ENCODE results near the gene PRKG2. TPM values are rescaled to one million over a fixed set of nuclear protein-coding genes. Genes with fewer than 3 reads are reported as not detected.
"Not testable (repeated sequence)": the region's sequence is repeated elsewhere in the genome, so short reads cannot be mapped to it uniquely, and the experiment has no call there.

Gene PRKG2
- total RNA-seq, 1 experiment from 2014 or later = 1.9 TPM

GRCh38 chr4:81162752-81163458, 52.1 kb downstream of the PRKG2 start:
- H3K4me2 ChIP-seq (ENCODE audit: insufficient read depth, insufficient read length, low read length) = no peak overlapping the region
- H4K8ac ChIP-seq (replicated peaks; ENCODE audit: insufficient read length, low read depth, low read length) = no peak overlapping the region
- Mint-ChIP-seq H3K4me1 (peaks cover 5 to 7% of the 10 kb centered on the region in 2 experiments), H3K36me3 (ENCODE audit: insufficient read depth in 1 of 3, low read depth in 3 of 3) (peaks cover 0 to 4% (median 0%) of the 10 kb centered on the region in 3 experiments; a peak in 1 of 7 replicates), H3K4me3 (no peak overlapping the region), H3K9me3 (peaks cover 6% of the 10 kb centered on the region in 2 experiments; a peak in 4 of 5 replicates), H3K27me3 (ENCODE audit: low read depth) (no peaks in the 10 kb centered on the region; the same call in 1 of the 2 replicates), H3K27ac (no peak overlapping the region)
- no peak for DNase-seq
- H3K14ac ChIP-seq (ENCODE audit: insufficient read depth, low read length) = no peak overlapping the region
- no peak overlapping the region for H3K18ac ChIP-seq (ENCODE audit: insufficient read length, low read depth, low read length)
- no peak overlapping the region for H3K23ac ChIP-seq (ENCODE audit: insufficient read length, low read depth, low read length)
- no peak overlapping the region for H2BK120ac ChIP-seq (ENCODE audit: low read depth, low read length, poor library complexity, severe bottlenecking)
- H3K9ac ChIP-seq (ENCODE audit: extremely low read depth, insufficient read length, low read length) = no peak overlapping the region
- no peaks in the 10 kb centered on the region for H3K9me3 ChIP-seq (ENCODE audit: control insufficient read depth, low read depth, low read length)
- H3K56ac ChIP-seq (ENCODE audit: insufficient read length, low read depth, low read length) = no peak overlapping the region
- no peak overlapping the region for H3T11ph ChIP-seq (ENCODE audit: low read length)
- H3K79me2 ChIP-seq (ENCODE audit: insufficient read depth, low read length) = no peaks in the 10 kb centered on the region
- no peak overlapping the region for H4K5ac ChIP-seq (ENCODE audit: insufficient read length, low read depth, low read length)
- H2BK15ac ChIP-seq (ENCODE audit: low read depth, low read length) = no peak overlapping the region
- H3K23me2 ChIP-seq (ENCODE audit: insufficient read length, low read depth, low read length, poor library complexity, severe bottlenecking) = no peaks in the 10 kb centered on the region
- H3K4me1 ChIP-seq (ENCODE audit: insufficient read depth, low read length) = no peaks in the 10 kb centered on the region
- H3K4ac ChIP-seq (ENCODE audit: low read depth, low read length) = no peak overlapping the region
- no peak for TF ChIP-seq CTCF (conservative IDR thresholded peaks at IDR 0.05)
- H3K27me3 ChIP-seq (ENCODE audit: insufficient read depth, low read length) = no peaks in the 10 kb centered on the region
- no peaks in the 10 kb centered on the region for H3K79me1 ChIP-seq (ENCODE audit: insufficient read depth, low read depth, low read length, poor library complexity, severe bottlenecking)
- H2BK20ac ChIP-seq (ENCODE audit: low read depth, low read length, poor library complexity, severe bottlenecking) = no peak overlapping the region
- H3K27ac ChIP-seq (ENCODE audit: insufficient read length, low read depth, low read length) = no peak overlapping the region
- no peak overlapping the region for H4K91ac ChIP-seq (ENCODE audit: insufficient read length, low read depth, low read length)
- H2BK12ac ChIP-seq (ENCODE audit: insufficient read length, low read depth, low read length) = no peak overlapping the region
- no peak overlapping the region for H2AK5ac ChIP-seq (ENCODE audit: insufficient read length, low read length)
- H4K20me1 ChIP-seq (ENCODE audit: control insufficient read depth, insufficient read depth, insufficient read length) = no peaks in the 10 kb centered on the region
- no peak overlapping the region for H2AFZ ChIP-seq (ENCODE audit: low read length)
- whole genome bisulfite sequencing (ENCODE audit: extremely low coverage, insufficient read length, low lambda C conversion rate) = no CpG with 5 or more reads among the region's 4 CpGs
- no peak overlapping the region for H2BK5ac ChIP-seq (ENCODE audit: insufficient read length, low read length)

GRCh38 chr4:81153714-81154323, 61.2 kb downstream of the PRKG2 start:
- Histone ChIP-seq H2BK120ac (ENCODE audit: low read depth, low read length, poor library complexity, severe bottlenecking) (peak overlapping the region; percentile 61), H3T11ph (ENCODE audit: low read length) (peak overlapping the region; percentile 36), H3K9ac (ENCODE audit: extremely low read depth, insufficient read length, low read length) (peak overlapping the region; percentile 66), H3K4me2 (ENCODE audit: insufficient read depth, insufficient read length, low read length) (peak overlapping the region; percentile 37), H3K18ac (ENCODE audit: insufficient read length, low read depth, low read length) (peak overlapping the region; percentile 93), H4K5ac (ENCODE audit: insufficient read length, low read depth, low read length) (peak overlapping the region; percentile 96), H2AFZ (ENCODE audit: low read length) (peak overlapping the region; percentile 56), H3K14ac (ENCODE audit: insufficient read depth, low read length) (peak overlapping the region; percentile 82)
- H3K23ac ChIP-seq (ENCODE audit: insufficient read length, low read depth, low read length); H3K27me3 Mint-ChIP-seq (ENCODE audit: low read depth); H3K79me1 ChIP-seq (ENCODE audit: insufficient read depth, low read depth, low read length, poor library complexity, severe bottlenecking); H3K4me1 Mint-ChIP-seq; H3K4ac ChIP-seq (ENCODE audit: low read depth, low read length); H3K9me3 ChIP-seq (ENCODE audit: control insufficient read depth, low read depth, low read length); H3K27me3 ChIP-seq (ENCODE audit: insufficient read depth, low read length); H3K56ac ChIP-seq (ENCODE audit: insufficient read length, low read depth, low read length); H2BK12ac ChIP-seq (ENCODE audit: insufficient read length, low read depth, low read length); H2BK20ac ChIP-seq (ENCODE audit: low read depth, low read length, poor library complexity, severe bottlenecking); H3K4me1 ChIP-seq (ENCODE audit: insufficient read depth, low read length); H2AK5ac ChIP-seq (ENCODE audit: insufficient read length, low read length); H4K91ac ChIP-seq (ENCODE audit: insufficient read length, low read depth, low read length); H3K79me2 ChIP-seq (ENCODE audit: insufficient read depth, low read length); H3K27ac ChIP-seq (ENCODE audit: insufficient read length, low read depth, low read length); H3K23me2 ChIP-seq (ENCODE audit: insufficient read length, low read depth, low read length, poor library complexity, severe bottlenecking); H4K20me1 ChIP-seq (ENCODE audit: control insufficient read depth, insufficient read depth, insufficient read length); H4K8ac ChIP-seq (replicated peaks; ENCODE audit: insufficient read length, low read depth, low read length); H2BK5ac ChIP-seq (ENCODE audit: insufficient read length, low read length); H2BK15ac ChIP-seq (ENCODE audit: low read depth, low read length): not testable (repeated sequence)
- H3K9me3 Mint-ChIP-seq = peaks cover 16 to 22% of the 10 kb centered on the region in 2 experiments; a peak in 4 of 5 replicates
- DNase-seq = peak; percentile 47
- H3K36me3 Mint-ChIP-seq (ENCODE audit: insufficient read depth in 1 of 3, low read depth in 3 of 3) = peaks cover 2 to 14% (median 10%) of the 10 kb centered on the region in 3 experiments; a peak in 5 of 7 replicates
- no CpG with 5 or more reads among the region's 30 CpGs for WGBS (ENCODE audit: extremely low coverage, insufficient read length, low lambda C conversion rate)
- peak overlapping the region; percentile 94 to 99 (median 97) for H3K27ac Mint-ChIP-seq
- peak overlapping the region; percentile 80 to 81 for H3K4me3 Mint-ChIP-seq

Data from H9 (cell line).